DOHH2 (cell line): ENCODE measurements around the gene BNIPL.

Experiments used
- H3F3A ChIP-seq: fragments of 200-600 bp; sonication (generic), shearing (Covaris generic); 2 replicates; pipeline ENCODE4 v1.6.0; 2016; ENCODE audit warnings: antibody characterized with exemption, mild to moderate bottlenecking; ENCODE audit not compliant: control insufficient read depth, insufficient read depth
- H3K27ac ChIP-seq: fragments of 200-600 bp; sonication (generic); 2 replicates; pipeline ENCODE4 v1.5.1; 2014; ENCODE audit warnings: low read depth, mild to moderate bottlenecking, low read length, moderate library complexity
- H3K27me3 ChIP-seq: fragments of 200-600 bp; sonication (generic); 2 replicates; pipeline ENCODE4 v1.6.1; 2014; ENCODE audit warnings: mild to moderate bottlenecking, low read length, mixed read lengths; ENCODE audit not compliant: control insufficient read depth
- H3K36me3 ChIP-seq: fragments of 200-600 bp; sonication (generic); 2 replicates; pipeline ENCODE4 v1.6.1; 2014; ENCODE audit warnings: mild to moderate bottlenecking, low read length, moderate library complexity, mixed read lengths; ENCODE audit not compliant: control insufficient read depth
- H3K4me1 ChIP-seq: fragments of 200-600 bp; sonication (generic); 2 replicates; pipeline ENCODE4 v1.6.1; 2014; ENCODE audit warnings: mild to moderate bottlenecking, low read length, mixed read lengths; ENCODE audit not compliant: control insufficient read depth
- H3K4me2 ChIP-seq: fragments of 200-600 bp; sonication (generic); 2 replicates; pipeline ENCODE4 v1.6.0; 2014; ENCODE audit warnings: mild to moderate bottlenecking, low read length, moderate library complexity
- H3K4me3 ChIP-seq: fragments of 200-600 bp; sonication (generic); 2 replicates; pipeline ENCODE4 v1.5.1; 2014; ENCODE audit warnings: mild to moderate bottlenecking, low read length, mixed read lengths
- H3K79me2 ChIP-seq: fragments of 200-600 bp; sonication (generic); 2 replicates; pipeline ENCODE4 v1.6.1; 2014; ENCODE audit warnings: mild to moderate bottlenecking, low read length, mixed read lengths; ENCODE audit not compliant: control insufficient read depth
- H3K9me2 ChIP-seq: fragments of 200-600 bp; sonication (generic); replicated peaks from 2 replicates; pipeline ENCODE4 v1.6.1; 2014; ENCODE audit warnings: mild to moderate bottlenecking, low read length, mixed read lengths; ENCODE audit not compliant: control insufficient read depth
- H3K9me3 ChIP-seq: fragments of 200-600 bp; sonication (generic); 2 replicates; pipeline ENCODE4 v1.6.1; 2014; ENCODE audit warnings: antibody characterized with exemption, low read length, mixed read lengths; ENCODE audit not compliant: control insufficient read depth, insufficient read depth
- H4K20me1 ChIP-seq: fragments of 200-600 bp; sonication (generic); 2 replicates; pipeline ENCODE4 v1.6.0; 2014; ENCODE audit warnings: low read depth, mild to moderate bottlenecking, antibody characterized with exemption, low read length, moderate library complexity; ENCODE audit not compliant: control insufficient read depth, insufficient read depth
- EZH2phosphoT487 ChIP-seq: fragments of 200-600 bp; sonication (generic); IDR thresholded peaks from 2 replicates; pipeline ENCODE4 v1.6.1; 2017; ENCODE audit warnings: borderline replicate concordance, mild to moderate bottlenecking, antibody characterized with exemption, low read length, moderate library complexity, mixed read lengths
- TF ChIP-seq, protein P1 (sequence below): fragments of 200-600 bp; sonication (generic); IDR thresholded peaks from one replicate; pipeline ENCODE4 v1.5.1; 2014; ENCODE audit warnings: antibody characterized with exemption, mild to moderate bottlenecking, low read depth, low read length; ENCODE audit not compliant: poor library complexity, severe bottlenecking

BNIPL gene

DNA sequence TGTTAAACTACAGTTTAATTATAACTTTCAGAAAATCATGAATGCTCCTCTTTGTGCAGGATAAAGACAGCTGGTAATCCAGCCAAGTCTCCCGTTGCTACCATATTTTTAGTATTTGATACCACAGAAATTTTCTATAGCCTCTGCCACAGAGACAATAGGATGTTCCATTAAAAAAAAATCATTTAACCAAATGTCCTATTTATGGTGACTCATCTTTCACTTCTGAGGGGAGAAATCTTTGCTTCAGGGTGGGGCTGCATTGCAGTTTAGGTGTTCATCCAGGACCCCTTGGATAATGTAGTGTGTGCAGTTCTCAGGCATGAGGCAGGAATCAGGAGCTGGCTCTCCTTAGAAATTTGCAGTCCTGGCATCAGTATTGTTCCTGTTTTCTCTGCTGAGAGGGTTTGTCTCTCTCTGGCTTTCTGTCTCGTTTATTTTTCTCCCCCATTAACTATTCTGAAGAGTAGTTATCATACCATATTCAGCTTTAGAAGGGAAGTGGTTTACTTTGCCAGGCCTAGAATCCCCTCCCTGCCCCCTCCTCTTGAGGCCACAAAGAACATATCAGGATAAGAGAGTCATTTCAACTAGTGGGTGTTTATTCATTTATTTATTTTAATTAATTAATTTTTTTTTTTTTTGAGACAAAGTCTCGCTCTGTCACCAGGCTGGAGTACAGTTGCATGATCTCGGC lies 25.1 kb upstream of the BNIPL start:
- no peak overlapping the region for H3K27ac ChIP-seq
- no peaks in the 10 kb centered on the region for H3K9me2 ChIP-seq
- TF ChIP-seq EZH2phosphoT487, result no peak
- TF ChIP-seq, protein P1, sequence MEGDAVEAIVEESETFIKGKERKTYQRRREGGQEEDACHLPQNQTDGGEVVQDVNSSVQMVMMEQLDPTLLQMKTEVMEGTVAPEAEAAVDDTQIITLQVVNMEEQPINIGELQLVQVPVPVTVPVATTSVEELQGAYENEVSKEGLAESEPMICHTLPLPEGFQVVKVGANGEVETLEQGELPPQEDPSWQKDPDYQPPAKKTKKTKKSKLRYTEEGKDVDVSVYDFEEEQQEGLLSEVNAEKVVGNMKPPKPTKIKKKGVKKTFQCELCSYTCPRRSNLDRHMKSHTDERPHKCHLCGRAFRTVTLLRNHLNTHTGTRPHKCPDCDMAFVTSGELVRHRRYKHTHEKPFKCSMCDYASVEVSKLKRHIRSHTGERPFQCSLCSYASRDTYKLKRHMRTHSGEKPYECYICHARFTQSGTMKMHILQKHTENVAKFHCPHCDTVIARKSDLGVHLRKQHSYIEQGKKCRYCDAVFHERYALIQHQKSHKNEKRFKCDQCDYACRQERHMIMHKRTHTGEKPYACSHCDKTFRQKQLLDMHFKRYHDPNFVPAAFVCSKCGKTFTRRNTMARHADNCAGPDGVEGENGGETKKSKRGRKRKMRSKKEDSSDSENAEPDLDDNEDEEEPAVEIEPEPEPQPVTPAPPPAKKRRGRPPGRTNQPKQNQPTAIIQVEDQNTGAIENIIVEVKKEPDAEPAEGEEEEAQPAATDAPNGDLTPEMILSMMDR, result no peak
- H4K20me1 ChIP-seq, result no peaks in the 10 kb centered on the region
- peaks cover 28% of the 10 kb centered on the region for H3K4me1 ChIP-seq
- H3K27me3 ChIP-seq, result no peaks in the 10 kb centered on the region
- 0 out of 2 replicates have a peak, but pooled peaks cover 3% of the 10 kb centered on the region for H3K36me3 ChIP-seq
- H3K4me3 ChIP-seq, result no peak overlapping the region
- H3F3A ChIP-seq, result peaks cover 6% of the 10 kb centered on the region
- H3K9me3 ChIP-seq, result no peaks in the 10 kb centered on the region
- H3K4me2 ChIP-seq, result no peak overlapping the region
- H3K79me2 ChIP-seq, result peaks cover 24% of the 10 kb centered on the region

DNA sequence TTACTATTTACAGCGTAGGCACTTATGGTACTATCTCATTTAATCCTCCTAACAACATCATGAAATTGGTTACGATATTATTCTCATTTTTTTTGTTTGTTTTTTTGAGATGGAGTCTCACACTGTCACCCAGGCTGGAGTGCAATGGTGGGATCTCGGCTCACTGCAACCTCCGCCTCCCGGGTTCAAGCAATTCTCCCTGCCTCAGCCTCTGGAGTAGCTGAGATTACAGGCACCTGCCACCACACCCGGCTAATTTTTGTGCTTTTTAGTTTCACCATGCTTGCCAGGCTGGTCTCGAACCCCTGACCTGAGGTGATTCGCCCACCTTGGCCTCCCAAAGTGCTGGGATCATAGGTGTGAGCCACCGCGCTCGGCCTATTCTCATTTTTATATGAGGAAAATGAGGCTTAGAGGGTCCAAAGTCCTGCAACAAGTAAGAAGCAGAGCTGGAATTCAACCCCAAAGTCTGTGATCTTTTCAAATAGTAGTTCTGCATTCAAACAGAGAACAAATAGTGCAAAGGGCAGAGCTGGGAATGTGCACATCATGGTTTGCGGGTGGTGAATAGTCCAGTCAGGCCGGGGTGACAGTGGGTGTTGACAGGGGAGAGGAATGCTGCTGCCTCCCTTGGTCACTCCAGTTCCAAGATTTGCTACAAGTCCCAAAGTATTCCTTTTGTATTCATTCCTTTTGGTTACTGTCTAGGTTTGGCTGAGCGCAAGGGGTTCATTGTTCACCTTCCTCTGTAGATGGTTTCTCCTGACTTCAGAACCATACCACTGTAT lies 23.5 kb upstream of the BNIPL start:
- Histone ChIP-seq H3K4me1 (peaks cover 12% of the 10 kb centered on the region), H3F3A (peaks cover under 1% of the 10 kb centered on the region), H3K4me3 (no peak overlapping the region), H3K79me2 (peaks cover 24% of the 10 kb centered on the region), H3K9me3 (no peaks in the 10 kb centered on the region), H3K36me3 (peaks cover 3% of the 10 kb centered on the region; the same call in 1 of the 2 replicates), H3K9me2 (no peaks in the 10 kb centered on the region), H3K27me3 (no peaks in the 10 kb centered on the region), H3K4me2 (no peak overlapping the region), H3K27ac (no peak overlapping the region), H4K20me1 (no peaks in the 10 kb centered on the region)
- TF ChIP-seq, protein P1, result no peak
- TF ChIP-seq EZH2phosphoT487, result no peak

DNA sequence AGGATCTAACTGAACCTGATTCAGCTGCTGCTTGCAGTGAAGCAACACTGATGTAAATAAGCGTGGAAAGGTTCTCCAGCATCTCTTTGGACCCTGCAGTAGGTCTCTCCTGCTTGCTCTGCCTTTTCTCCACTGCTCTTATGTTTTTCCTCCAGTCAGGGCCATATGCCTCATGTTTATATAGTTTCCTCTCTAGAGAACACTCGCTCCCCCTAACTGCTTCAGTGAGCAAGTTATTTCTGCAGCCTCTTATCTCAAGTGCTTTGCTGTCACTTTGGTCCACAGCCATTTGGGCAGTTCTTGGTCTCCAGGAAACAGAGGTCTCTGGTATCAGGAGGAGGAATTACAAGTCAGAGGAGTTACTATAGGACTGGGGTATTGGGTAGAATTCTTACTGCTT lies 22.9 kb upstream of the BNIPL start:
- Histone ChIP-seq H3K4me3 (no peak overlapping the region), H3K4me1 (peaks cover 10% of the 10 kb centered on the region), H3K79me2 (peaks cover 22% of the 10 kb centered on the region), H4K20me1 (no peaks in the 10 kb centered on the region), H3K9me2 (no peaks in the 10 kb centered on the region), H3F3A (no peaks in the 10 kb centered on the region; the same call in 1 of the 2 replicates), H3K9me3 (no peaks in the 10 kb centered on the region), H3K4me2 (no peak overlapping the region), H3K27me3 (no peaks in the 10 kb centered on the region), H3K36me3 (peaks cover 6% of the 10 kb centered on the region), H3K27ac (no peak overlapping the region)
- TF ChIP-seq EZH2phosphoT487, result no peak
- TF ChIP-seq, protein P1, result no peak
